ENCODE data around the gene OLFML1.

OLFML1 gene

DNA sequence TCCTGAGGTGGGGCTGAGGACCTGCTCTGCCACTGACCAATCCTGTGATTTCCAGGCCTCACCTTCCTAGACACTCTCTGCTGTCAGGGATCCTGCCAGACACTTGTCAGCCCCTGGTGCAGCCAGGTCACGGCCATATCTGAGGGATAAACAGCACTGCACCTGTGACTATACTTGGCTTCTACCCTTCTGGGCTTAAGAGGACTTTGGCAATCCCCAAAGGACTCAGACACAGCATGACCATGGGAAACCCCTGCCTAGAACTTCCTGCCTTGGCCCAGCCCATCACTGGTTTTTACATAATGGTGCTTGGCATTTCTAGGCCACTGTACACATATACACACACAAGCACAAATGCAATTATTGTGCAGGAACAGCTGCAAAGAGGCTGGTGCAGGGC lies 11.6 kb upstream of the OLFML1 start:
- Histone ChIP-seq H3K4me3 (ENCODE audit: low read length) (no peak overlapping the region), H3K27ac (ENCODE audit: low read length) (no peak overlapping the region), H3K4me1 (ENCODE audit: control insufficient read depth, insufficient read depth, low read length) (no peaks in the 10 kb centered on the region; the same call in 1 of the 2 replicates), H3K27me3 (ENCODE audit: control insufficient read depth, insufficient read depth, low read length) (no peaks in the 10 kb centered on the region), H3K9me3 (ENCODE audit: control insufficient read depth, insufficient read depth, low read length) (no peaks in the 10 kb centered on the region), H3K36me3 (ENCODE audit: control insufficient read depth, insufficient read depth, low read length) (no peaks in the 10 kb centered on the region)
- WGBS (ENCODE audit: insufficient coverage, insufficient read length), result no CpG with 5 or more reads among the region's 1 CpG
- no peak for DNase-seq (ENCODE audit: low read depth, low spot score)

DNA sequence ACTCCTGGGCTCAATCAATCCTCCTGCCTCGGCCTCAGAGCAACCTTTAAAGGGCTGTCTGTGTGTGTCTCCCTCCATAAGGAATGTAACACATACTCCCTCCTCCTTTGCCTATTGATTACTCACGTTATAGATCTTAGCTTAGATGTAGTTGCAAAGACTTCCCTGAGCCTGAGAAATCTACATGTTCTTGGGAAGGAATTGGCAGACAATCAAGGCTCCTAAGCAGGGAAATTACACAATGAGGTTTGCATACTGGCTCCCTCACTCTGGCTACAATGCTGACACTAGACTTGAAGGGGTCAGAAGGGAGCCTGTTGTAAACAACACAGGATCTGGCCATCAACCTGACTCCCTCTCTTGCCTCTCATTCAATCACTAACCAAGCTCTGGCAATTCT lies 5.2 kb upstream of the OLFML1 start:
- Histone ChIP-seq H3K4me3 (ENCODE audit: low read length) (no peak overlapping the region), H3K4me1 (ENCODE audit: control insufficient read depth, insufficient read depth, low read length) (peaks cover 2% of the 10 kb centered on the region), H3K27me3 (ENCODE audit: control insufficient read depth, insufficient read depth, low read length) (no peaks in the 10 kb centered on the region), H3K36me3 (ENCODE audit: control insufficient read depth, insufficient read depth, low read length) (no peaks in the 10 kb centered on the region), H3K9me3 (ENCODE audit: control insufficient read depth, insufficient read depth, low read length) (no peaks in the 10 kb centered on the region), H3K27ac (ENCODE audit: low read length) (no peak overlapping the region)
- WGBS (ENCODE audit: insufficient coverage, insufficient read length), result no CpG with 5 or more reads among the region's 2 CpGs
- DNase-seq (ENCODE audit: low read depth, low spot score), result no peak

DNA sequence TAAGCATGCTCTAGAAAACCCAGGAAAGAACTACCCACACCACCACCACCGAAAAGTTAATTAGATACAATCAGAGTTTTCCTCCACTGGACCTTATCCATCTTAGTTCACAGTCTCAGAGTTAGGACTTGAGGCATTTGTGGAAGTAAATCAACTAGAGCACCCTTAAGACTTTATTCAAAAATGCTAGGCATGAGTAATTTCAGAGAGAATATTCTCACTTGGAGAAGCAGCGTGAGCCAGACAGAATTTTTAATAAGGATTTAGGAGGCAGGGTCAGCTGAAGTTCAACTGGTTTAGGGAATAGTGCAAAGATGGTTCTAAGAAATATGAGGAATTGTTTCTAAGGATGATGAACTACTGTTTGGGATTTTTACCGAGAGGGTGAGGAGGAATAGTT lies 1.2 kb upstream of the OLFML1 start:
- Histone ChIP-seq H3K27me3 (ENCODE audit: control insufficient read depth, insufficient read depth, low read length) (no peaks in the 10 kb centered on the region), H3K9me3 (ENCODE audit: control insufficient read depth, insufficient read depth, low read length) (no peaks in the 10 kb centered on the region), H3K27ac (ENCODE audit: low read length) (no peak overlapping the region), H3K36me3 (ENCODE audit: control insufficient read depth, insufficient read depth, low read length) (no peaks in the 10 kb centered on the region), H3K4me3 (ENCODE audit: low read length) (no peak overlapping the region), H3K4me1 (ENCODE audit: control insufficient read depth, insufficient read depth, low read length) (peaks cover 4% of the 10 kb centered on the region)
- DNase-seq (ENCODE audit: low read depth, low spot score), result no peak
- no CpG with 5 or more reads among the region's 3 CpGs for WGBS (ENCODE audit: insufficient coverage, insufficient read length)

DNA sequence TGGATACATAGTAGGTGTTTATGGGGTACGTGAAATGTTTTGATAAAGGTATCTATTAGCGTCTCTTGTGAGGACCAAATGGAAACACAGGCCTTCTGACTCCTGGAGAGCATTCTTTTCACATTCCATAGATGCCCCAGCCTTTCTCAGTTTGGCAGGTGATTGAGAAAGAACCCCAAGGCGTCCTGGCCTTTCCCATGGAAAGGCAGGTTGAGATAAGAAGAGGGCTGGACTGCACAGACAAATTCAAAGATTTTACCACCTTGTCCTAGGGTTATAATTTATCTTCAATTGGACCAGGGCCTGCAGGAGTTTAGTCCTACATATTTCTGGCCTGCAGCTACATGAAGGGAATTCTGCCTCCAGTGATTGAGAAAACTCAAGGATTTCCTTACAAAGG lies 661 bp upstream of the OLFML1 start:
- no peak for DNase-seq (ENCODE audit: low read depth, low spot score)
- Histone ChIP-seq H3K9me3 (ENCODE audit: control insufficient read depth, insufficient read depth, low read length) (no peaks in the 10 kb centered on the region; the same call in 1 of the 2 replicates), H3K27ac (ENCODE audit: low read length) (no peak overlapping the region), H3K36me3 (ENCODE audit: control insufficient read depth, insufficient read depth, low read length) (no peaks in the 10 kb centered on the region), H3K4me3 (ENCODE audit: low read length) (no peak overlapping the region), H3K4me1 (ENCODE audit: control insufficient read depth, insufficient read depth, low read length) (peaks cover 4% of the 10 kb centered on the region), H3K27me3 (ENCODE audit: control insufficient read depth, insufficient read depth, low read length) (no peaks in the 10 kb centered on the region)
- no CpG with 5 or more reads among the region's 3 CpGs for WGBS (ENCODE audit: insufficient coverage, insufficient read length)

DNA sequence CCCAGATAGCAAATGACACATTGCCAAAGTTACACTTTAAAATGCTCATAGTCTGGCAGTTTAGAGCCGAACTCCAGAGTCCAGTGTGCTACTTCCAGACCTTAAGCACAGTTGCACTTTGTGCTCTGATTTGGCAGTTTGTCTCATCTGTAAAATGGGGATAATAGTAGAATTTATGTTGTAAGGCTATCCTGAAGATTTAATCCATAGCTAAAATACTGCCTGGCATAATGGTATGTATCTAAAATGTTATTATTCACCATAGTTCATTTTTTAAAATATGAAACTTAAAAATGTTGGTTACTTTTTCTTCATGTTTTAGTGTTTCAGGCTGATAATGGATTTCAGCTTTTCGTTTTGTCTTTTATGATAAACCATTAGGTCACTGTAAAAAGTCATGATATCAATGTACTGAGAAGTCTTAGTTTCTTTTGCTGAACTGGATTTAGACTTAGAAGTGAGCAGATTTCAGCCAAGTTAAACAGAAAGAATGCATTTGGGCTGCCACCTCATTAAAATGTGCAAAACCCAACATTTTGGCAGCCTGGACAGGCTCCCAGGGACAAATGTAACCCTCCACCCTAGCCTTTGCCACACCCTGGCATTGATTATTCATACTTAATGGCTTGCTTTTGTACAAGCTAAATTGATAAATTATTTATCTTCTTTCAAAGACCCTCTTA lies 933 bp downstream of the OLFML1 start:
- Histone ChIP-seq H3K36me3 (ENCODE audit: control insufficient read depth, insufficient read depth, low read length) (no peaks in the 10 kb centered on the region), H3K4me1 (ENCODE audit: control insufficient read depth, insufficient read depth, low read length) (peaks cover 4% of the 10 kb centered on the region), H3K27ac (ENCODE audit: low read length) (no peak overlapping the region), H3K27me3 (ENCODE audit: control insufficient read depth, insufficient read depth, low read length) (no peaks in the 10 kb centered on the region), H3K4me3 (ENCODE audit: low read length) (no peak overlapping the region), H3K9me3 (ENCODE audit: control insufficient read depth, insufficient read depth, low read length) (no peaks in the 10 kb centered on the region; the same call in 1 of the 2 replicates)
- no CpG with 5 or more reads among the region's 2 CpGs for WGBS (ENCODE audit: insufficient coverage, insufficient read length)
- no peak for DNase-seq (ENCODE audit: low read depth, low spot score)

DNA sequence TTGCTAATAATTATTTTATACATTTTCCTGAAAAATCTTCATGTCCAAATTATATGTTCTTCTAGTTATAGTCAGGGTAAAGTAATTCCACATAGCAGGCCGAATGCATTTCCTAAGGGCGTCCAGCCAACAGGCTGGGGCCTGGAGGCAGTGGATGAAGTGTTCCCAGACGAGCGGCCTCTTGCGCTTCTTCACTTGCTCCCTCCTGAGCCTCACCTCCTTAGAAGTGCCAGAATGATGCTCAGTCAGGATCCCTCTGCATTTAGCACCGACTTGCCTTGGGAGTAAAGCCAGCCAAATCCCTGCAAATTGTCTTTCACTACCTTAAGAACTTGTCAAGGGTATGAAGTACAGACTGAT lies 1.5 kb downstream of the OLFML1 start:
- Histone ChIP-seq H3K4me1 (ENCODE audit: control insufficient read depth, insufficient read depth, low read length) (peaks cover 4% of the 10 kb centered on the region), H3K9me3 (ENCODE audit: control insufficient read depth, insufficient read depth, low read length) (no peaks in the 10 kb centered on the region; the same call in 1 of the 2 replicates), H3K27me3 (ENCODE audit: control insufficient read depth, insufficient read depth, low read length) (no peaks in the 10 kb centered on the region), H3K27ac (ENCODE audit: low read length) (no peak overlapping the region), H3K4me3 (ENCODE audit: low read length) (no peak overlapping the region), H3K36me3 (ENCODE audit: control insufficient read depth, insufficient read depth, low read length) (no peaks in the 10 kb centered on the region)
- DNase-seq (ENCODE audit: low read depth, low spot score), result no peak
- WGBS (ENCODE audit: insufficient coverage, insufficient read length), result no CpG with 5 or more reads among the region's 6 CpGs

DNA sequence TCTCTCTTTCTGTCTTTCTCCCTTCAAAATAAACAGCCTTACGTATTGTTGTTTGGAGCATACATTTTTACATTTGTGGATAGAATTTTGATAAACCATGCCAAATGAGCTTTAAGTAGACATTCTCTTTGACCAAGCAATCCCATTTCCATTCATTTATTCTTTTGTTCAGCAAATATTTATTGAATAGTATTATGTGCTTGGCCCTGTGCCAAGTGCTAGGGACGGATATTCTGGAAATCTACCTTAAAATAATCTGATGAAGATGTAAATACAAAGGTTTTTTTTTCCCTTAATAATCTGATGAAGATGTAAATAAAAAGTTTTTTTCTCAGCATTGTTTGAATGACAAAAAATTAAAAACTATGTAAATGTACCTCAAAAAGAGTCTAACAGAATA lies 2.1 kb downstream of the OLFML1 start:
- H3K4me1 ChIP-seq (ENCODE audit: control insufficient read depth, insufficient read depth, low read length), result peaks cover 6% of the 10 kb centered on the region
- H3K36me3 ChIP-seq (ENCODE audit: control insufficient read depth, insufficient read depth, low read length), result no peaks in the 10 kb centered on the region
- H3K9me3 ChIP-seq (ENCODE audit: control insufficient read depth, insufficient read depth, low read length), result no peaks in the 10 kb centered on the region; the same call in 1 of the 2 replicates
- no peaks in the 10 kb centered on the region for H3K27me3 ChIP-seq (ENCODE audit: control insufficient read depth, insufficient read depth, low read length)
- WGBS (ENCODE audit: insufficient coverage, insufficient read length), result no CpG with 5 or more reads among the region's 2 CpGs
- no peak overlapping the region for H3K27ac ChIP-seq (ENCODE audit: low read length)
- no peak overlapping the region for H3K4me3 ChIP-seq (ENCODE audit: low read length)
- no peak for DNase-seq (ENCODE audit: low read depth, low spot score)

DNA sequence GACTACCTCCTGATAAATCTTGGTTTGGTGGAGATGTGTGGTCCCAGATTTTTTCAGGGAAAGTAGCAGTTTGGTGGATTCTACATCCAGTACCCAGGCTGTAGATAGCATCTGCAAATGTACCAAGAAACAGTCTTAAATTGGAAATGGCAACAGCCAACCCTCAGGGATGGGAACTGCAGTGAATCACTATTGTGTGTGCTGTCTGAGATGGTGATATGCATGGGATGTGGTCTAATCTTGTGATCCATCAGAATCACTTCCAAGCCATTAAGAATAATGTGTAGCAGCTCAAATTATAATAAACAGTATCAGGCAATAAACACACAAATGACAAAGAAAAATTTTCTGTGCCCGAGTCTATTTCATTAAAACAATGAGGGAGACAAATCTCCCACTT lies 3.4 kb downstream of the OLFML1 start:
- no peaks in the 10 kb centered on the region for H3K27me3 ChIP-seq (ENCODE audit: control insufficient read depth, insufficient read depth, low read length)
- no CpG with 5 or more reads among the region's 1 CpG for WGBS (ENCODE audit: insufficient coverage, insufficient read length)
- DNase-seq (ENCODE audit: low read depth, low spot score), result no peak
- no peaks in the 10 kb centered on the region for H3K36me3 ChIP-seq (ENCODE audit: control insufficient read depth, insufficient read depth, low read length)
- no peak overlapping the region for H3K27ac ChIP-seq (ENCODE audit: low read length)
- H3K4me3 ChIP-seq (ENCODE audit: low read length), result no peak overlapping the region
- H3K9me3 ChIP-seq (ENCODE audit: control insufficient read depth, insufficient read depth, low read length), result no peaks in the 10 kb centered on the region; the same call in 1 of the 2 replicates
- H3K4me1 ChIP-seq (ENCODE audit: control insufficient read depth, insufficient read depth, low read length), result peaks cover 6% of the 10 kb centered on the region

DNA sequence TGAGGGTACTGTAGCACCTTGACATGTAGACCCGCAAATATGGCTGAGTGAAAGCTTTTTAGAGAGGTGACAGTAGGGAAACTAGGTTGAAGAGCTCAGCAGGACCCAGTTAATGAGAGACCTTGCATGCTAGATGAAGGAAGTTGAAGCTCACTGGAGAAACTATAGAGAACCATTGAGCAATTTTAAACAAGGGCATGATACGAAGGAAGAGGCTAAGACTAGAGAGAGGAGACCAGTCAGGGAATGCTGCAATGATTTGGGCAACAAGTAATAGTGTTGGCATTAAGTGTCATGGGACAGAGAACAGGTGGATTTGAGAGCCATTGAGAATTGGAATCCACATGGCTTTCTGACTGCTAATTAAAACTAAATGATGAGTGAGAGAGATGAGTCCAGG lies 4.1 kb downstream of the OLFML1 start:
- H3K27me3 ChIP-seq (ENCODE audit: control insufficient read depth, insufficient read depth, low read length), result no peaks in the 10 kb centered on the region
- no peak overlapping the region for H3K27ac ChIP-seq (ENCODE audit: low read length)
- H3K4me1 ChIP-seq (ENCODE audit: control insufficient read depth, insufficient read depth, low read length), result peaks cover 6% of the 10 kb centered on the region
- H3K4me3 ChIP-seq (ENCODE audit: low read length), result no peak overlapping the region
- no CpG with 5 or more reads among the region's 2 CpGs for WGBS (ENCODE audit: insufficient coverage, insufficient read length)
- no peaks in the 10 kb centered on the region; the same call in 1 of the 2 replicates for H3K9me3 ChIP-seq (ENCODE audit: control insufficient read depth, insufficient read depth, low read length)
- H3K36me3 ChIP-seq (ENCODE audit: control insufficient read depth, insufficient read depth, low read length), result no peaks in the 10 kb centered on the region
- no peak for DNase-seq (ENCODE audit: low read depth, low spot score)

DNA sequence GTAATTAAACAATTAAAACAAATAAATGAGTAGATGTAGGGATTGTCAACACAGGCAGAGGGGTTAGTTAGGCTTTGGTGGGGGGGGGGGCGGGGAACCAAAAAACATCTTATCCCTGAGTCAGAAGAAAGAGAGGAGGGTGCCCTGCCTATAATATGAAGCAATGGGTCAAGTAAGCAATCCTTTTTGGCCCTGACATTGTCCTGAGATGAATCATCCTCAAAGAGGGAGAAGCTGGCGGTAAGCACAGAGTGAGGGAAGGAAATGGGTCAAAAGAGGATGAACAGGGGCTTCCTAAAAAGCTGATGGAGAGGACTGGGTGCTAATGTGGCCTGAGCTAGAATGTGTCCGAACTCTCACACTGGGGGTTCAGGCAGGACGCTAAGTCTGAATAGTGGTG lies 4.7 kb downstream of the OLFML1 start:
- H3K27ac ChIP-seq (ENCODE audit: low read length), result no peak overlapping the region
- no peak overlapping the region for H3K4me3 ChIP-seq (ENCODE audit: low read length)
- H3K36me3 ChIP-seq (ENCODE audit: control insufficient read depth, insufficient read depth, low read length), result no peaks in the 10 kb centered on the region
- peaks cover 4% of the 10 kb centered on the region for H3K4me1 ChIP-seq (ENCODE audit: control insufficient read depth, insufficient read depth, low read length)
- H3K9me3 ChIP-seq (ENCODE audit: control insufficient read depth, insufficient read depth, low read length), result no peaks in the 10 kb centered on the region; the same call in 1 of the 2 replicates
- WGBS (ENCODE audit: insufficient coverage, insufficient read length), result no CpG with 5 or more reads among the region's 4 CpGs
- H3K27me3 ChIP-seq (ENCODE audit: control insufficient read depth, insufficient read depth, low read length), result no peaks in the 10 kb centered on the region
- DNase-seq (ENCODE audit: low read depth, low spot score), result no peak

DNA sequence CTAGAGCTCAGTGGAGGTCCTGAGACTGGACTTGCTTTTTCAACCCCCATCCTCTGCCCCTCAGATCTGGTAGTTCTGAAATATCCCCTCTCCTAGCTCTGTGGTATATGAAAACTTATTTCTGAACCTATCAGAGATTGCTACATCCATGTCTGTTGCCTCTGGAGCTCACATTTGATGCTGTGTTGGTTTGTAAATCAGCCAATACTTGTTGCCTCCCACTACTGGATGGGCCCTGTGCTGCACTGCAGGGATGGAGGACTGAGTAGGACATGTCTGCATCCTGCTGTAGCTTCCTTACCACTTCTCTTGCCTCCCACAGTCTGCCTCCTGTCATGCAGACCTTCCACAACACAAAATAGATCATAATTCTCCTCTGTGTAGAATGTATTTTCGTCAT lies 5.2 kb downstream of the OLFML1 start:
- Histone ChIP-seq H3K9me3 (ENCODE audit: control insufficient read depth, insufficient read depth, low read length) (no peaks in the 10 kb centered on the region; the same call in 1 of the 2 replicates), H3K4me3 (ENCODE audit: low read length) (no peak overlapping the region), H3K36me3 (ENCODE audit: control insufficient read depth, insufficient read depth, low read length) (no peaks in the 10 kb centered on the region), H3K4me1 (ENCODE audit: control insufficient read depth, insufficient read depth, low read length) (peaks cover 2% of the 10 kb centered on the region; the same call in 1 of the 2 replicates), H3K27ac (ENCODE audit: low read length) (no peak overlapping the region), H3K27me3 (ENCODE audit: control insufficient read depth, insufficient read depth, low read length) (no peaks in the 10 kb centered on the region)
- no peak for DNase-seq (ENCODE audit: low read depth, low spot score)
- WGBS (ENCODE audit: insufficient coverage, insufficient read length), result 100% methylated on average over 1 of the region's 1 CpG

Measured in iPS DF 6.9 (cell line).